Stimulated activated CD8-positive, alpha-beta memory T cell treated with anti-CD3 and anti-CD28 coated beads, Interleukin-7, amount 100 ng/mL, for 1 hour (primary cell): Measurements from ENCODE around the gene IL25.
"Not testable (repeated sequence)": the region's sequence is repeated elsewhere in the genome, so short reads cannot be mapped to it uniquely, and the experiment has no call there.

Experiments
- DNase-seq, 2 donors: peaks; one replicate each; pipeline ENCODE4 v3.0.0-alpha.2; 2020; ENCODE audit warnings: low read depth in 2 of 2

IL25 gene

DNA sequence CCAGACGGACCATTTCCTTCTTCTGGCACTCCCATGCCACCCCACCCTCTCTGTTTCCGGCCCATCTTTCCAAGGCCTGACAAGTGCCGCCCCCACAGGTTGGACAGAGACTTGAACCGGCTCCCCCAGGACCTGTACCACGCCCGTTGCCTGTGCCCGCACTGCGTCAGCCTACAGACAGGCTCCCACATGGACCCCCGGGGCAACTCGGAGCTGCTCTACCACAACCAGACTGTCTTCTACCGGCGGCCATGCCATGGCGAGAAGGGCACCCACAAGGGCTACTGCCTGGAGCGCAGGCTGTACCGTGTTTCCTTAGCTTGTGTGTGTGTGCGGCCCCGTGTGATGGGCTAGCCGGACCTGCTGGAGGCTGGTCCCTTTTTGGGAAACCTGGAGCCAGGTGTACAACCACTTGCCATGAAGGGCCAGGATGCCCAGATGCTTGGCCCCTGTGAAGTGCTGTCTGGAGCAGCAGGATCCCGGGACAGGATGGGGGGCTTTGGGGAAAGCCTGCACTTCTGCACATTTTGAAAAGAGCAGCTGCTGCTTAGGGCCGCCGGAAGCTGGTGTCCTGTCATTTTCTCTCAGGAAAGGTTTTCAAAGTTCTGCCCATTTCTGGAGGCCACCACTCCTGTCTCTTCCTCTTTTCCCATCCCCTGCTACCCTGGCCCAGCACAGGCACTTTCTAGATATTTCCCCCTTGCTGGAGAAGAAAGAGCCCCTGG lies 3.1 kb downstream of the IL25 start:
- no peak for DNase-seq

DNA sequence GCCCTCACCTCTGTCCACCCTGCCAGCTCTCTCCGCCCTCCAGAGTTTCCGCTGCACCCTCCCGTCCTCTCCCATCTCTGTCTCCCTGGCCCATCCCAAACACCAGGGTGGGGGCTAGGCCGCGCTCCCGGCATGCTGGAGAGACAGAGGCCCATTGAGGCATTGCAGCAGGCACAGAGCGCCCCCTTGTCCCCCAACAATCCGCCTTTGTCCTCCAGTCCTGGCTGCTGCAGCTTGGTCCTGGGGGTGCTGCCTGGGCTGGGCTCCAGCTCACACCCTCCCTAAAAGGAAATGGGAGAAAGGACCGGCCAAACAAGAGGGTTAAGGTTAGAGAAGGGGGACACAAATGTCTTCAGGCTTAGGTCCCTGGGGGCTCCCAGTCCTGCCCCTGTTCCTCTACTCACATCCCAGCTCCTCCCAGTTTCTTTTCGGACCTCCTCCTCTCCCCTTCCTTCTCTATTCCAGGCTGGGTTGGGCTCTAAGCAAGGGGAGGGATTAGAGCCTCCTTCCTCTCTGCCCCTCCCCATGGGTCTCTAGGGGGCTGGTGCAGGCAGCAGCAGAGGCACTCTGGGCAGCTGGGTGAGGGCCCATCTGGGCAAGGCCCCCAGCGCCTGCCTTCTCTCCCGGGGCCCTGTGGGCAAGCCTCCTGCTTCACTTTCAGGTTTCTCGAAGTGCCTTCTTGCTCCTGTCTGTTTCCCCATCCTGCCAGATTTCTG lies 4.0 kb downstream of the IL25 start, which contains the start of gene CMTM5:
Gene CMTM5, plus strand, starts transcription at position 565 of the 716 bp plus-strand sequence. CDS start 206 bp downstream, outside the sequence.
- no peak for DNase-seq

DNA sequence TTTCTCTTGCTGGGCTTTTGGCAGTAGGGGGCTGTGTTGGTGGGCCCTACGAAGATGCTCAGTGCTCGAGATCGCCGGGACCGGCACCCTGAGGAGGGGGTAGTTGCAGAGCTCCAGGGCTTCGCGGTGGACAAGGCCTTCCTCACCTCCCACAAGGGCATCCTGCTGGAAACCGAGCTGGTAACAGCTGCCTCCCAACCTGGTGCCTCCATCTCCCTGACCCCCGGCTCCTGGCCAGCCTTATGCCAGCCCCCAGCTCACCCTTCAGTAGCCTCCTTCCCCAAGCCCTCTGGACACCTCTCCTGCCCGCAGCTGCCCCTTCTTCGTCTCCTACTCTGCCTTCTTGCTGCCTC lies 4.6 kb downstream of the IL25 start:
- no peak for DNase-seq

DNA sequence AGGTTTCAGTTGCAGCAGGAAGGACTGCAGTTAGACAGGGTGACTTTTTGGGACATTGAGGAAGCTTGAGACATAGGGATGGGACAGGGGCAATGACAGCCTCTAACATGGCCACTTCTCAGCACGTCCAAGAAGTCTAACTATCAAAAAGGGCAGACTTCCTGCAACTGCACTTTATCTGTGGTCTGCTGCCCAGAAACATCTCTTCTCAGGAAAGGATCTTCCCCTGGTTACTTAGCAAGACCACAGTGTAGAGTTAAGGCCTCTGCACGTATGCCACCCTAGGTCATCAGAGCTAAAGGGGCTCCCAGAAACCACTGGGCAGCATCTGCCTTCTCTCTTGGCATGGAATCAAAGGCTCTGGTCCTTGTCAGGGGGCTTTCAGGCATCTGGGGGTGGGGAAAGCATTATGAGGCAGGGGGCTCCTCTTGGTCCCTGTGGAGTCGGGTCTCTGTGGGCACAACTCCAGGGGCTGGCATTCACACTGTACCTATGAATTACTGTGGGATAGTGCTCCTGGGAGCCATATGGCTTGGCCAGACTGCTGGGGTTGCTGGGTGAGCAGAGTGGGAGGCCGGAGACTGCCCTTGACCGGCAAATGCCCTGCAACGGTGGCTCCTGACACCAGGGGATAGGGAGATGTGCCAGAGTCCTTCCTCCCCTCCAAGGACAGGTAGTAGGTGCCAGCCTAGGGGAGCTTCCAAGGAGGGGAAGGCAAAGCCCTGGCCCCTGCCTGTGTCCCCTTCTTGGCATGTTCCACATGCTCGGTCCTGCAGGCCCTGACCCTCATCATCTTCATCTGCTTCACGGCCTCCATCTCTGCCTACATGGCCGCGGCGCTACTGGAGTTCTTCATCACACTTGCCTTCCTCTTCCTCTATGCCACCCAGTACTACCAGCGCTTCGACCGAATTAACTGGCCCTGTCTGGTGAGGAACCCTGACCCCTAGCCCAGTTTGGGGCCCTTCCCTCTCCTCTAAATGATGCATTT lies 5.3 kb downstream of the IL25 start:
- no peak for DNase-seq

DNA sequence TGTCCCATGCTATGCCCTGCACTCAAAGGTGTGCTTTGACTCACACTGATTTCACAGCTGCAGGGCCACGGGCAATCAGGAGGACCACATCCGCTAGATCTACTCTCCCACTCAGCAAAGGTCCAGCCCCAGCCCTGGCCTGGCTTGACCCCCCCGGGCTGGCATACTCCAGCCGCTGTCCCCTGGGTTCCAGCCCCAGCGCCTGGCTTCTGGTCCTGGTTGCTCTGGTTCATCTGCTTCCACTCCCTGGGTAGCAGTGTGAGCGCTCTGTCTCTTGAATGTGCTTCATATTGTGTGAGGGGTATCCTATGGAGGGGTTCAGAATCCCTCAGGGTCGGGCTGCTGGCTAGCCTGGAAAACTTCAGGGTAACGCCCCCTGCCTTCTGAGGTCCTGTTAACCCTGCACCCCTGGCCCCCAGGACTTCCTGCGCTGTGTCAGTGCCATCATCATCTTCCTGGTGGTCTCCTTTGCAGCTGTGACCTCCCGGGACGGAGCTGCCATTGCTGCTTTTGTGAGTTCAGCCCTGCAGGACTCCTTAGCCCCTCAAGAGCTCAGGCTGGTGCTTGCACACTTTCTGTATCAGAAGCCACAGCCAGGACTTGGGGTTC lies 6.1 kb downstream of the IL25 start:
- DNase-seq: no peak

DNA sequence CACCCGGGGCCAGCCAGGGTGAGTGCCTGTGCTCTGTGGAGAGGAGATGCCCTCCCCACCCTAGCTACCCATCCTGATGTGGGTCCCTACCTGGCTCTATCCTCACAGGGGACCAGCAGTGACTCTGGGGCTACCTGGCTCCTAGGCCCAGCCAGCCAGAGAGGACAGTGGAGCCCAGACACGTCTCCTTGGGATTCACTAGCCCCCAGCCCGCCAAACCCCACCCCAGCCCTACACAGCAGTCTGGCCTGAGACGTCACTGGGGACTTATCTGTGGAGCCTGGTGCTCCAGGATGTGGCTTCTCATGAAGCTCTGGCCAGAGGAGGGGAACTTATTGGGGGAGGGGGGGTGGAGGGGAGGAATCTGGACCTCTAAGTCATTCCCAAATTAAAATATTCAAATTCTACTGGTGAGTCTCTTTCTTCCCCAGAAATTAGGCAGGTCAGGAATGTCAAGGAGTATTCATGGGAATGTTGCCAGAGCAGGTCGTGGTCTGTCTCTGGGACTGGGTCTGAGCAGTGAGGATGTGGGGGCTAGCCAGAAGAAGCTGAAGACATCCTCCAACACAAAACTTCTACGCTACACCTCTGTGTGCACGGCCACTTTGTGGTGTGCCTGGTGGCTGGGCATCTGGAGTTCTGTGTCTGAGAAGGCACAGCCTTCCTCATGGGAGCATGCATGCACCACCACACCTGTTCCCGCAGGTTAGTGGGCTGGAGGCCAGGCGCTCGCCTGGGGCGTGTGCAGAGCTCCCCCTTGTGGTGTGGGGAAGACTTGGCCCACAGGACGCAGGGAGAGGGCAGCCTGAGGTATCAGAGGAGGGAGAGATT lies 7.0 kb downstream of the IL25 start:
- peak; percentile 20 to 37 for DNase-seq

DNA sequence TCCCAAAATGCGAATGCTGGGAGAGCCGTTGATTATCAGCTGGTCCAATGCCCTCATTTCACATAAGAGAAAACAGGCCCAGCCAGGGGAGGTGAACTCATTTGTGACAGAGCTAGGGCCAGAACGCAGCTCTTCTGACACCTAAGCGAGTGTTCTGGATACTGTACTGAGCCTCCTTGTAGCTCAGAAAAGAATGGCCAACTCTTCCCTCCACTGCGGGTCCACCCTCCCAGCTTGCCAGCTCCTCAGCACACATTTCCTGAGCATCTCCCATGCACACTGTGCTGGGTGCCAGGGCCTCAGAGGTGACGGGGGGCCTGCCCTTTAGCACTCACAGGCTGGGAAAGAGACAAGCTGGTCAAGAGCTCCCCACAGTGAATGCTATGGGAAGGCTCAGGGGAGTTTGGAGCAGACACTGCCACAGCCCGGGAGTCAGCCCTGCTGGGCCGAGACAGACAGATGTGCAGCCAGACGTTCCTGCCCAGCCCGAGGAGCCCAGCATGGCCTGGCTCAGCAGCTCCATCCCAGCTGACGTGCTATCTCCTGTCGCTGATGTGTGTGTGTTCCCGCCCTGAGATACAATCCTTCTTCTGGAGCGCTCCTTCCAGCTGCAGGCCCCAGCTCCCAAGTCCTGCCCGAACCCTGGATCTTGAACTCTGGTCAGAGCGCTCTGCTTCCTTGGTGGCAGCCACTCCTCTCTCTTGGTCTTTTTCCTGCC lies 7.7 kb downstream of the IL25 start:
- no peak for DNase-seq

DNA sequence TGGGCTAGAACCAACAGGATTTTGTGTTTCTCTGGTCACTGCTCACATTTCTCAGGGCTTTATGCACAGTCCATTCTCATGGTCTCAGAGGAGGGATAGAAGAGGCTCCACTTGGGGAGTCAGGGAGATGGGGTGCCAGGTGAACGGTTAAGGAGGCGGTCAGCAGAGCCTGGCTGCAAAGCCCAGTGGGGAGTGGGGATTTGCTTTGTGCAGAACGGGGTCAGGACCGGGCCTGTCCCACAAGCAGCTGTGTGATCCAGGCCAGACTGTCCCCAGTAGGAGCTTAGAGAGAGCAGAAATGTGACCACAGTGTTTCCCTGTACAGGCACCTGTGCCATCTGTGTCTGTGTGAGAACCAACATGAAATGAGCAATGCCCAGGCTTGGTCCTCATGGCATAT lies 8.4 kb downstream of the IL25 start:
- no peak for DNase-seq

DNA sequence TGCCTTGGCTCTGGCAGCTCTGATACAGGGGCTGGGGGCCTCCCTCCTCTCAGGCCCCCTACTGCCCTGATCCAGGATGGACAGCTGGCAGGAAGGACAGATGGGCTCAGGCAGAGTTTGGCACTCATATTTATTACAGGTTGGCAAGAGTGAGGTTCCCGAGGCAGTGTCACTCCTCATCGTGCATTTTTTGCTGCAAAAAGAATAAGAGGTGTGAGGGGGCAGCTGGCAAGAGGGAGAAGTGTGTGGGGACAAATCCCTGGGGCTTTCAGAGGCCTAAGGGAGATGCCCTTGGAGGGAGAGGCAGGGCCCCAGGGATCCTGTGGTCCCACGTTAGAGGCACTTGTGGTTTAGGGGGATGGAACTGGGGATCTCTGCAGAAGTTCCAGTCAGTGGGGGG lies 9.3 kb downstream of the IL25 start:
- no peak for DNase-seq

DNA sequence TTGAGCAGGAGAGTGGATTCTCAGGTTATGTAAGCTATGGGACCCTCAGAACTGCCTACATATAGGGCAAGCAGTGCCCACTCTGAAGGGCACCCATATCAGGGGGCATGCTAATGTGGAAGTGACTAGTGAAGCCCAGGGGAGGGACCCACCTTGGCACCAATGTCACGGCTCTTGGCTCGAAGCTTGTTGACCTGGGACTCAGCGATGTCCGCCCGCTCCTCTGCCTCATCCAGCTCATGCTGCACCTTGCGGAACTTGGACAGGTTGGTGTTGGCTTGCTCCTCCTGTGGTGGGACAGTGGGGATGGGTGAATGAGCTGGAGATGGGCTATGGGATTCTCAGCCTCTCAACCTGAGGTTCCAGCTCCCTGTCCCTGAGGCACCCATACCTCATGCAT lies 9.7 kb downstream of the IL25 start:
- no peak for DNase-seq

DNA sequence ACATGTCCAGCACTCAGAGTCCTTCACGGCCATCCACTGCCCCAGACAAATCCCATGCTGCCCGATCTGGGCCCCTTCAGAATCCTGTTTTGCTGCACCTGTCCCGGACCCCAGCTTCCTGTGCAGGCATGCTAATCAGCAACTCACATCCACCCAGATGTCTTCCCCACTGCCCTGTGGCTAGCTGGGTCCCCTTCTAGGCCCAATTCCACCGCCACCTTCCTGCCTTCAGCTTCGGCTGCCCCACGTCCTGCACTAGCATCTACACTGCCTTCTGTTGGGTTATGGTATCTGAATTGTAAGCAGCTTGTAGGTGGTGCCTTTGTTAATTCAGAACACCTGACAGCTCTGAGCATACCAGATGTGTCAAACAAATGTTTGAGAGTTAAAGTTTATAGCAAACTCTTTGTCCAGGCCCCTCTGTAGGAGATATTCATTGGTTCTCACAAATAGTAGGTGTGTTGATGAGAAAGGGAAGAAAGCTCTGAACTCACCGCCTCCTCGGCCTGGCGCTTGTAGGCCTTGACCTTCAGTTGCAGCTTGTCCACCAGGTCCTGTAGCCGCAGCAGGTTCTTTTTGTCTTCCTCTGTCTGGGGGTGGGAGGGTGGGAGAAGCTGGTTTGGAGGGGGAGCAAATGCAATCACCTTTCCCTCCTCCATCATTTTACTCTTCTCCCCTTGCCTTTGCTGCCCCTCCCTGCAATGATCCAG lies 10.3 kb downstream of the IL25 start:
- no peak for DNase-seq

DNA sequence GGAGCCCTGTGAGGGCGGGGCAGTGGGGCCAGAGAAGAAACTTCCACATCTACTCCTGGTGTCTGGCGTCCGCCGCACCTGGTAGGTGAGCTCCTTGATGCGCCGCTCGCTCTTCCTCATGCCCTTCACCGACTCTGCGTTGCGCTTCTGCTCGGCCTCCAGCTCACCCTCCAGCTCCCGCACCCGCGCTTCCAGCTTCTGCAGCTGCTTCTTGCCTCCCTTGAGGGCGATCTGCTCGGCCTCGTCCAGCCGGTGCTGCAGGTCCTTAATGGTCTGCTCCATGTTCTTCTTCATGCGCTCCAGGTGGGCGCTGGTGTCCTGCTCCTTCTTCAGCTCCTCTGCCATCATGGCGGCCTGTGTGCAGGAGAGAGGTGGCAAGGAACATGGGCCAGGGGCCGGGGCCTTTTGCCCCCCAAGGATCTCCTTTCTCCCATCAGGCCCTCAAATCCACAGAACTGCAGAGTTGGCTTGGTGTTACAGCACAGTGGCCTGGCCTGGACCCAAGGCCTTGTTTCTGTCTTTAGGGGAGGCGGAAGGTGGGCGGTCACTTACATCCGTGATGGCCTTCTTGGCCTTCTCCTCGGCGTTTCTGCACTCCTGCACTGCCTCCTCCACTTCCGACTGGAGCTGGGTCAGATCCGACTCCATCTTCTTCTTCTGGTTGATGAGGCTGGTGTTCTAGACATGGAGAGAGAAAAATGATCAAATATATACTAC lies 11.9 kb downstream of the IL25 start:
- no peak for DNase-seq

DNA sequence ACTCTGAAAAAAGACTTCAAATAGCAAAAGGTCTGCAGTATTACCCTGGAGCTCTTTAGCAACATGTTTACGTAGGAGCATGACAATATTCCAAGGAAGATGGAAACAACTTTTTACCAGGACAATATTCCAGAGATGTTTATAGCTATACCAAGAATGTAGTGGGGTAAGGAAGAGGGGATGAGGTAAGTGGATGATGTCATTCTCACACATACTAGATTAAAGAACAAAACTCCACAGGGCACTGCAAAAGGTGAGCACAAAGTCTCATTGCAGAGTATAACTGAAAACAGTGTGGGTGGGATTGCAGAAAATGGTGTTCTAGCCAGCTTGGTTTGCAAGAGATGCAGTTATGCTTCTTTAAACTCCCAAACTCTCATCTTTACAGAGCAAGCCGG lies 12.6 kb downstream of the IL25 start:
- DNase-seq: no peak

DNA sequence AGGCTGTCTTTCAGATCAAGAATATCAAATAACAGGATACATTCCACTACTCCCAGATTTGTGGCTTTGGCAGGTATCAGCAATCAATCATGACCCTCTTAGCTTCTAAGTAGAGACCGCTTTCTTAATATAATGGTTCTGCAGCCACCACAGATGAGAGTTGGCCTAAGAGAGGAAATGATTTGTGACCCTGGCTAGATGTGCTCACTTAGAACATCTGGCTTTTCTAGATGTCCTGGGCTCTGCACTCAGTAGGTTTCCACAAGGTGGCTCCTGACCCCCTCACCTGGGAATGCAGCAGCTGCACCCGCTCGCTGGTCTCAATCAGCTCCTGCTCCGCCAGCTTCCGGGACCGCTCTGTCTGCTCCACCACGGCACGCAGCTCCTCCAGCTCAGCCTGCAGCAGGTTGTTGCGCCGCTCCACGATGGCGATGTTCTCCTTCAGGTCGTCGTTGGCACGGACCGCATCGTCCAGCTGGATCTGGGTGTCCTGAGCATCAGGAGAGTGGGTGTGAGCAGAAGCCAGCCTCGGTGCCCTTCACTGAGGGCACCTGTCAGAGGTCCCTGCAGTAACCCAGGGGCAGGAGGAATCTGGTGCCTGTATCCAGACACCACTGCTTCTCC lies 13.1 kb downstream of the IL25 start:
- DNase-seq: no peak

DNA sequence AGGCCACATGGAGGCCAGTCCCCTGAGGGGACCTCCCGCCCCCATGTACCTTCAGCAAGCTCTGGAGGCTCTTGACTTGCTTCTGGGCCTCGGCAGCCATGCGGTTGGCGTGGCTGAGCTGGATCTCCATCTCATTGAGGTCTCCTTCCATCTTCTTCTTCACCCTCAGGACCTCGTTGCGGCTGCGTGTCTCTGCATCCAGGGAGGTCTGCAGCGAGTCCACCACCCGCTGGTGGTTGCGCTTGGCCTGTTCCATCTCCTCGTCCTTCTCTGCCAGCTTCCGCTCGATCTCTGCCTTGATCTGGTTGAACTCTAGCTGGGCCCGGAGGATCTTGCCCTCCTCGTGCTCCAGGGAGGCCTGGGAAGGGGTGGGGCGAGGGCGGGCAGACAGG lies 13.7 kb downstream of the IL25 start:
- not testable (repeated sequence) for DNase-seq

DNA sequence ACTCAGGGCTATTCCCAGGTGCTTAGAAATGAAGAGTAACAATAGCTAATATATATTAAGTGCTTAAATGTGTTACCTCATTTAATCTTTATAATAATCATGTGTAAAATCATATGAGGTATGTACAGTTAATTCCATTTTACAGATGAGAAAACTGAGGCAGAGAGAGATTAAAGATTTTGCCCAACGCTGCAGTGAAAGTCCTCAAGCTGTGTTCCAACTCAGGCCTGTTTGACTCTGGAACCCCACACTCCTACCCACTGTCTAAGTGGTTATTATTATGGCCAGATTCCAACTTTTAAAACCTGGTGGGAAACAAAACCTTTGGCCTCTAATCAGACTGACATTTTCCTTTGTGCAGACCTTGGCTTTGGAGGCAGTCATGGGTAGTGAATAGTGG lies 14.4 kb downstream of the IL25 start:
- DNase-seq: no peak

DNA sequence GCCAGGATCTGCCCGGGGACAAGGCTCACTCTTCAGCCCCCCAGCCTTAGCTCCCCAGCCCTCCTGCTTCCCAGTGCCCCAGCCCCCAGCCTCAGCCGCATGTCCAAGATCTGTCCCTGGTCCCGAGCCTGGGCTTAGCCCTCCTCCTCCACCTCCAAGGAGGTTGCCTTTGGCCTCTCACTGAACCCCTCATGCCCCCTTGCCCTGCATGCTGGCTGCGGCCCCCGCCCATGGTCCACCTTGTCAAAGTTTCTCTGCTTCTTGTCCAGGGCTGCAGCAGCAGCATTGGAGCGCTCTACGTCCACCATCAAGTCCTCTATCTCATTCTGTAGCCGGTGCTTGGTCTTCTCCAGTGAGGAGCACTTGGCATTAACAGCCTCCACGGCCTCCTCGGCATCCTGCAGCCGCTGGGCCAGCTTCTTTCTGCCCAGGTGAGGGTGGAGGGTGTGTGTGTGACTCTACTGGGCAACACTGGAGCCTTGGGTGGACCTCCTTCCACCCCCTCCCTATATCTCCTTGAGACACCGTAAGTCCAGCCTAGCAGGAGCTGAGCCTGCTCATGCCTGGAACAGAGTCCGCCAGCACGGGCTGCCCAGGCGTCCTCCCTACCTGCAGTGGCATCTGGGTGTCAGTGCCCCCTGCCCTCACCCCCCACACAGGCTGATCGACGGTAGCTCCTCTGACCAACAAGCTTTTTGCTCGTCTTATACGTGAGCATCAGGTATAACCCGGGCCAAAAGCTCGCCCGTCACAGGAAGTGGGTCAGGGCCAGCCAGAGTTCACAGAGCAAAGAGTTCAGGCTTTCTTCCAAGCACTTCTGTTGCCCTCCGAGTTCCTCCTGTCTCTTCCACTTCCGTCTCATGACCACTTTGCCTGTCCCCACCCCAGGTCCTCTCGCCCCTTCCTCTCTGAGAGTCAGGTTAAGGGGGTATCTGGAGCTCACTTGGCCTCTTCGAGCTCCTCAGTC lies 15.6 kb downstream of the IL25 start:
- DNase-seq: no peak
